IMR-90 (cell line): Measurements from ENCODE around the gene ZNF714. TPM values are rescaled to one million over a fixed set of nuclear protein-coding genes. Genes with fewer than 3 reads are reported as not detected.

Source experiments
- ATAC-seq: fragments of 200-7000 bp; cut with Tn5 transposase; 2 replicates; pipeline ENCODE4 v1.9.1; 2020; ENCODE audit warnings: low read depth, mild to moderate bottlenecking, moderate library complexity
- BruUV-seq: library from RNA; stranded (reverse); fragments of 400-500 nt; replicated peaks from 2 replicates; lab custom pipeline; 2021; lab: Mats Ljungman, UMichigan
- CTCF ChIA-PET: fragments of 300-600 bp; formaldehyde crosslinking; extraction: SDS; loops from one replicate; lab custom pipeline; 2021; ENCODE audit warnings: antibody characterized with exemption; lab: Yijun Ruan, JAX
- POLR2A ChIA-PET: fragments of 300-600 bp; sonication (Branson Sonifier 250); formaldehyde crosslinking; loops from one replicate; lab custom pipeline; 2022; ENCODE audit warnings: antibody characterized with exemption; ENCODE audit not compliant: unreplicated experiment; lab: Charles Lee
- DNase-seq: peaks from one replicate; pipeline ENCODE4 v3.0.0; 2013
- H2AFZ ChIP-seq: replicated peaks from 2 replicates; pipeline ENCODE3; 2013; ENCODE audit warnings: low read length, mild to moderate bottlenecking; ENCODE audit not compliant: poor library complexity
- H2AK5ac ChIP-seq: 2 replicates; pipeline ENCODE4 v1.6.1; 2013; ENCODE audit warnings: low read depth, low read length, inconsistent platforms
- H2AK9ac ChIP-seq: replicated peaks from 2 replicates; pipeline ENCODE3; 2013; ENCODE audit warnings: mild to moderate bottlenecking, low read depth, low read length, moderate library complexity; ENCODE audit not compliant: poor library complexity
- H2BK120ac ChIP-seq: 2 replicates; pipeline ENCODE4 v1.6.1; 2013; ENCODE audit warnings: low read depth, low read length, inconsistent platforms
- H2BK15ac ChIP-seq: 3 replicates; pipeline ENCODE4 v1.6.1; 2013; ENCODE audit warnings: low read depth, low read length, inconsistent platforms
- H2BK20ac ChIP-seq: 2 replicates; pipeline ENCODE4 v1.6.1; 2013; ENCODE audit warnings: low read depth, mild to moderate bottlenecking, inconsistent platforms, low read length, moderate library complexity
- H2BK5ac ChIP-seq: 2 replicates; pipeline ENCODE4 v1.6.1; 2013; ENCODE audit warnings: mild to moderate bottlenecking, low read depth, low read length, inconsistent platforms; ENCODE audit not compliant: poor library complexity, severe bottlenecking
- H3K14ac ChIP-seq: replicated peaks from 2 replicates; pipeline ENCODE4 v1.6.1; 2013; ENCODE audit warnings: low read depth, low read length, inconsistent platforms
- H3K18ac ChIP-seq: 2 replicates; pipeline ENCODE4 v1.6.1; 2013; ENCODE audit warnings: low read depth, low read length, control low read depth
- H3K23ac ChIP-seq: 2 replicates; pipeline ENCODE4 v1.6.1; 2013; ENCODE audit warnings: low read depth, low read length, inconsistent platforms
- H3K27ac ChIP-seq: 2 replicates; pipeline ENCODE4 v1.5.1; 2013; ENCODE audit warnings: mild to moderate bottlenecking, control low read depth, low read length; ENCODE audit not compliant: insufficient read depth
- H3K27me3 ChIP-seq: 2 replicates; pipeline ENCODE4 v1.6.1; 2013; ENCODE audit warnings: low read length; ENCODE audit not compliant: control insufficient read depth, insufficient read depth
- H3K36me3 ChIP-seq: 2 replicates; pipeline ENCODE4 v1.6.1; 2013; ENCODE audit warnings: low read length, mixed read lengths; ENCODE audit not compliant: control insufficient read depth, insufficient read depth
- H3K4ac ChIP-seq: 2 replicates; pipeline ENCODE4 v1.6.1; 2013; ENCODE audit warnings: low read depth, low read length, inconsistent platforms
- H3K4me1 ChIP-seq: 2 replicates; pipeline ENCODE4 v1.6.1; 2013; ENCODE audit warnings: low read length, mixed read lengths; ENCODE audit not compliant: control insufficient read depth, insufficient read depth
- H3K4me2 ChIP-seq: 2 replicates; pipeline ENCODE4 v1.6.1; 2013; ENCODE audit warnings: low read depth, mild to moderate bottlenecking, control low read depth, low read length, moderate library complexity
- H3K4me3 ChIP-seq: 2 replicates; pipeline ENCODE4 v1.5.1; 2013; ENCODE audit warnings: low read depth, mild to moderate bottlenecking, control low read depth, low read length, moderate library complexity; ENCODE audit not compliant: insufficient read depth
- H3K56ac ChIP-seq: 2 replicates; pipeline ENCODE4 v1.6.1; 2013; ENCODE audit warnings: low read length, inconsistent platforms; ENCODE audit not compliant: insufficient read depth; ENCODE audit errors: extremely low read depth
- H3K79me1 ChIP-seq, 2 experiments: 2 replicates each; pipeline ENCODE4 v1.6.1; 2013; ENCODE audit warnings: low read length in 2 of 2, inconsistent platforms in 1 of 2, low read depth in 1 of 2
- H3K9ac ChIP-seq: 2 replicates; pipeline ENCODE4 v1.6.1; 2013; ENCODE audit warnings: low read depth, low read length, control low read depth
- H3K9me1 ChIP-seq: 2 replicates; pipeline ENCODE4 v1.6.1; 2013; ENCODE audit warnings: low read length, inconsistent platforms; ENCODE audit not compliant: insufficient read depth
- H3K9me3 ChIP-seq: 2 replicates; pipeline ENCODE4 v1.6.1; 2013; ENCODE audit warnings: low read length; ENCODE audit not compliant: control insufficient read depth, insufficient read depth
- H4K20me1 ChIP-seq: 2 replicates; pipeline ENCODE4 v1.6.1; 2013; ENCODE audit warnings: low read length, inconsistent platforms; ENCODE audit not compliant: insufficient read depth
- H4K5ac ChIP-seq: 2 replicates; pipeline ENCODE4 v1.6.1; 2013; ENCODE audit warnings: mild to moderate bottlenecking, low read depth, low read length, control low read depth
- H4K8ac ChIP-seq, 2 experiments: 2 replicates each; pipeline ENCODE4 v1.6.1; 2013; ENCODE audit warnings: low read depth in 2 of 2, low read length in 2 of 2, control low read depth in 1 of 2, inconsistent platforms in 1 of 2
- H4K91ac ChIP-seq: 2 replicates; pipeline ENCODE4 v1.6.1; 2013; ENCODE audit warnings: low read depth, low read length, inconsistent platforms; ENCODE audit not compliant: insufficient read depth
- CEBPB ChIP-seq: IDR thresholded peaks from 2 replicates; pipeline ENCODE4 v1.6.1; 2012; ENCODE audit warnings: low read depth, low read length, improper control_type of control experiment
- CHD1 ChIP-seq: IDR thresholded peaks from 2 replicates; pipeline ENCODE4 v1.6.1; 2012; ENCODE audit warnings: low read depth, low read length, improper control_type of control experiment
- POLR2A ChIP-seq: IDR thresholded peaks from 2 replicates; pipeline ENCODE4 v1.6.1; 2012; ENCODE audit warnings: mild to moderate bottlenecking, low read depth, low read length
- RAD21 ChIP-seq: IDR thresholded peaks from 2 replicates; pipeline ENCODE4 v1.6.1; 2012; ENCODE audit warnings: low read length, improper control_type of control experiment
- RFX5 ChIP-seq: IDR thresholded peaks from 2 replicates; pipeline ENCODE4 v1.8.0; 2012; ENCODE audit warnings: low read depth, mild to moderate bottlenecking, low read length, moderate library complexity
- WGBS, 2 experiments: methylation state at CpG; one replicate each; pipeline versions ENCODE4 v1.1.5 to v1.1.7; 2013; ENCODE audit warnings: missing lambda C conversion rate in 2 of 2; ENCODE audit not compliant: insufficient read length in 1 of 2; ENCODE audit errors: extremely low coverage in 2 of 2; 5-methylcytosine and 5-hydroxymethylcytosine counted together
- dilution Hi-C: fragments of 300-500 bp; cut with HindIII; formaldehyde crosslinking; loops from one replicate; pipeline ENCODE4 v1.14.3; 2018; ENCODE audit warnings: low sequenced_read_pairs; ENCODE audit not compliant: unreplicated experiment
- in situ Hi-C: fragments of 300-500 bp; cut with MboI; formaldehyde crosslinking; loops from 3 replicates; pipeline ENCODE4 v1.14.3; 2019; ENCODE audit warnings: low sequenced_read_pairs, inconsistent platforms, mixed read lengths
- intact Hi-C: fragments of 100-400 bp; cut with micrococcal nuclease; formaldehyde crosslinking; loops from 2 replicates; pipeline ENCODE4 v1.10.0; 2022
- polyA plus RNA-seq, 3 experiments: library from polyadenylated mRNA; depleted of rRNA; stranded (reverse); fragments of >200 nt; gene quantifications; 2 replicates each; pipeline ENCODE4 v1.2.3, GENCODE V29; 2012; ENCODE audit warnings: low replicate concordance in 1 of 3
- total RNA-seq: library from RNA; depleted of rRNA; stranded (reverse); fragments of >200 nt; gene quantifications from 2 replicates; pipeline ENCODE4 v1.2.3, GENCODE V29; 2012
- TF ChIP-seq, protein P1 (sequence below): fragments of 150-350 bp; IDR thresholded peaks from 2 replicates; pipeline ENCODE4 v1.6.1; 2016; ENCODE audit warnings: low read depth, mild to moderate bottlenecking, low read length, moderate library complexity, borderline replicate concordance
- TF ChIP-seq, protein P2 (sequence below): conservative IDR thresholded peaks from 2 replicates; pipeline ENCODE4 v1.5.1; 2012; ENCODE audit warnings: mild to moderate bottlenecking, low read depth, low read length, improper control_type of control experiment

The ZNF714 gene
- total and polyA plus RNA-seq, 2 of the 4 experiments (the other 2 are of a cell fraction) = 7.2 to 14.3 TPM

DNA sequence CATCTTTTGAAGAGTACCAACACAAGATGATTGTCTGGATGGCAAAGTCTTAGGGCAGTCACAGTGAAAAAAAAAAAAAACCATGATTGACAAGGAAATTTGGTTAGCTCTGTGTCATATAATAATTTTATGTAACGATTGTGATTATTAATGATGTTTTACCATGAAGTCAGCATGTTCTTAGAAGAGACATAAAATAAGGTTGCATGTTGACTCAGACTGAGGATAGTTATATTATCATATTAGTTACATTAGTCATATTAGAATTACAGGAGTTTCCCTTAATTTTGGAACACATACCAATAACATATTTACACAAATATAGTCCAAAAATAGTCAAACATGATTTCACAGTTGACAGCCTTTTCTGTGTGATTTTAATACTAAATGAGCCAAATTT lies 65.5 kb downstream of the ZNF714 start:
- dilution Hi-C loops (no loop called here), in situ Hi-C loops (no loop called here), intact Hi-C loops (loop anchor here (10.0 kb wide), 1 partner anchor 123 kb away; the partner anchor contains the start of gene ZNF430)
- peaks cover 10 to 18% of the 10 kb centered on the region in 2 experiments for H3K79me1 ChIP-seq
- H3K14ac ChIP-seq = no peak overlapping the region
- no peak for TF ChIP-seq POLR2A
- TF ChIP-seq CHD1 = no peak
- TF ChIP-seq, protein P1, sequence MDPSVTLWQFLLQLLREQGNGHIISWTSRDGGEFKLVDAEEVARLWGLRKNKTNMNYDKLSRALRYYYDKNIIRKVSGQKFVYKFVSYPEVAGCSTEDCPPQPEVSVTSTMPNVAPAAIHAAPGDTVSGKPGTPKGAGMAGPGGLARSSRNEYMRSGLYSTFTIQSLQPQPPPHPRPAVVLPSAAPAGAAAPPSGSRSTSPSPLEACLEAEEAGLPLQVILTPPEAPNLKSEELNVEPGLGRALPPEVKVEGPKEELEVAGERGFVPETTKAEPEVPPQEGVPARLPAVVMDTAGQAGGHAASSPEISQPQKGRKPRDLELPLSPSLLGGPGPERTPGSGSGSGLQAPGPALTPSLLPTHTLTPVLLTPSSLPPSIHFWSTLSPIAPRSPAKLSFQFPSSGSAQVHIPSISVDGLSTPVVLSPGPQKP = no peak
- TF ChIP-seq CEBPB = no peak
- TF ChIP-seq, protein P2, sequence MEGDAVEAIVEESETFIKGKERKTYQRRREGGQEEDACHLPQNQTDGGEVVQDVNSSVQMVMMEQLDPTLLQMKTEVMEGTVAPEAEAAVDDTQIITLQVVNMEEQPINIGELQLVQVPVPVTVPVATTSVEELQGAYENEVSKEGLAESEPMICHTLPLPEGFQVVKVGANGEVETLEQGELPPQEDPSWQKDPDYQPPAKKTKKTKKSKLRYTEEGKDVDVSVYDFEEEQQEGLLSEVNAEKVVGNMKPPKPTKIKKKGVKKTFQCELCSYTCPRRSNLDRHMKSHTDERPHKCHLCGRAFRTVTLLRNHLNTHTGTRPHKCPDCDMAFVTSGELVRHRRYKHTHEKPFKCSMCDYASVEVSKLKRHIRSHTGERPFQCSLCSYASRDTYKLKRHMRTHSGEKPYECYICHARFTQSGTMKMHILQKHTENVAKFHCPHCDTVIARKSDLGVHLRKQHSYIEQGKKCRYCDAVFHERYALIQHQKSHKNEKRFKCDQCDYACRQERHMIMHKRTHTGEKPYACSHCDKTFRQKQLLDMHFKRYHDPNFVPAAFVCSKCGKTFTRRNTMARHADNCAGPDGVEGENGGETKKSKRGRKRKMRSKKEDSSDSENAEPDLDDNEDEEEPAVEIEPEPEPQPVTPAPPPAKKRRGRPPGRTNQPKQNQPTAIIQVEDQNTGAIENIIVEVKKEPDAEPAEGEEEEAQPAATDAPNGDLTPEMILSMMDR = no peak
- no peak for TF ChIP-seq RAD21
- no peak for TF ChIP-seq RFX5
- peaks cover 43% of the 10 kb centered on the region for H3K36me3 ChIP-seq
- H3K4ac ChIP-seq = no peak overlapping the region
- H3K27me3 ChIP-seq = no peaks in the 10 kb centered on the region
- no peak overlapping the region for H2BK5ac ChIP-seq
- H4K91ac ChIP-seq = no peak overlapping the region
- no CpG with 5 or more reads among the region's 1 CpG for WGBS, 2 experiments
- H3K18ac ChIP-seq = no peak overlapping the region
- no peak overlapping the region for H2AK5ac ChIP-seq
- no TSS peak for BruUV-seq
- H3K56ac ChIP-seq = no peak overlapping the region
- no peaks in the 10 kb centered on the region; the same call in 1 of the 2 replicates for H3K9me3 ChIP-seq
- no peak for ATAC-seq
- ChIA-PET CTCF (no interaction called here), POLR2A (interaction anchor here (0.6 kb wide), 1 partner anchor 382 kb away, joined by 3 read pairs; no protein-coding TSS in a partner anchor)
- H2BK20ac ChIP-seq = no peak overlapping the region
- H2BK15ac ChIP-seq = no peak overlapping the region
- no peak overlapping the region for H3K9ac ChIP-seq
- no peak overlapping the region for H2BK120ac ChIP-seq
- H4K8ac ChIP-seq = no peak overlapping the region
- no peak overlapping the region for H2AK9ac ChIP-seq
- no peaks in the 10 kb centered on the region for H3K4me1 ChIP-seq
- H3K23ac ChIP-seq = no peak overlapping the region
- no peak overlapping the region for H2AFZ ChIP-seq
- H3K4me3 ChIP-seq = no peak overlapping the region
- H3K27ac ChIP-seq = no peak overlapping the region
- no peaks in the 10 kb centered on the region for H3K9me1 ChIP-seq
- no peak overlapping the region for H3K4me2 ChIP-seq
- H4K20me1 ChIP-seq = no peaks in the 10 kb centered on the region
- no peak overlapping the region for H4K5ac ChIP-seq
- no peak for DNase-seq
